H1 (cell line): ENCODE measurements around the gene TACC2. TPM values are rescaled to one million over a fixed set of nuclear protein-coding genes. Genes with fewer than 3 reads are reported as not detected.

Experiments
- CHD7 ChIP-seq: fragments of 300-600 bp; sonication (generic); IDR thresholded peaks from 2 replicates; pipeline ENCODE4 v1.7.1; 2012; ENCODE audit warnings: low read length, moderate library complexity, mild to moderate bottlenecking, inconsistent platforms; ENCODE audit not compliant: insufficient replicate concordance
- CTCF ChIP-seq, 3 experiments: IDR thresholded peaks; 1 replicate in 2 of 3; 2 replicates in 1 of 3; pipeline versions ENCODE4 v1.5.1 to v1.6.1; 2011; ENCODE audit warnings: low read length in 3 of 3, mild to moderate bottlenecking in 3 of 3, inconsistent platforms in 2 of 3, low read depth in 1 of 3, moderate library complexity in 1 of 3; ENCODE audit not compliant: insufficient read depth in 1 of 3; ENCODE audit errors: control extremely low read depth in 1 of 3
- EP300 ChIP-seq, 2 experiments: IDR thresholded peaks; 1 replicate in 1 of 2; 2 replicates in 1 of 2; pipeline ENCODE4 v1.6.1; 2011 to 2012; ENCODE audit warnings: low read depth in 2 of 2, low read length in 2 of 2, mild to moderate bottlenecking in 2 of 2, borderline replicate concordance in 1 of 2, inconsistent platforms in 1 of 2, moderate library complexity in 1 of 2
- FOSL1 ChIP-seq: IDR thresholded peaks from 2 replicates; pipeline ENCODE4 v1.6.1; 2011; ENCODE audit warnings: mild to moderate bottlenecking, low read depth, low read length, moderate library complexity; ENCODE audit not compliant: insufficient read depth
- KDM5A ChIP-seq: fragments of 200-600 bp; IDR thresholded peaks from 2 replicates; pipeline ENCODE4 v1.7.1; 2012; ENCODE audit warnings: mild to moderate bottlenecking, low read length, inconsistent platforms, mixed read lengths
- POLR2A ChIP-seq, 2 experiments: IDR thresholded peaks; 1 replicate in 1 of 2; 2 replicates in 1 of 2; pipeline ENCODE4 v1.6.1; 2011; ENCODE audit warnings: low read depth in 2 of 2, low read length in 2 of 2, mild to moderate bottlenecking in 2 of 2; ENCODE audit errors: control extremely low read depth in 1 of 2
- SAP30 ChIP-seq: fragments of 300-600 bp; sonication (generic); IDR thresholded peaks from 2 replicates; pipeline ENCODE4 v1.7.1; 2012; ENCODE audit warnings: low read length, moderate library complexity, mild to moderate bottlenecking, inconsistent platforms; ENCODE audit not compliant: insufficient read depth, insufficient replicate concordance
- SP2 ChIP-seq: IDR thresholded peaks from 2 replicates; pipeline ENCODE4 v1.6.1; 2012; ENCODE audit warnings: mild to moderate bottlenecking, low read length, inconsistent platforms
- SP4 ChIP-seq: IDR thresholded peaks from 2 replicates; pipeline ENCODE4 v1.6.1; 2012; ENCODE audit warnings: low read length, inconsistent platforms
- polyA plus RNA-seq, 7 experiments: library from polyadenylated mRNA; depleted of rRNA in 3 of 7; stranded (reverse) in 5 of 7; unstranded in 2 of 7; fragments of >200 nt in 5 of 7; fragments of 200-250 nt in 2 of 7; gene quantifications; 1 replicate in 5 of 7; 2 replicates in 1 of 7; 4 replicates in 1 of 7; pipeline versions ENCODE4 v1.2.1 to v1.2.3, GENCODE V29; 2011 to 2013; ENCODE audit warnings: missing spikeins in 2 of 7, mixed read lengths in 2 of 7
- total RNA-seq: library from RNA; stranded (reverse); fragmentation: NEBNext Ultra II Directional; extraction: Animal tissue kit (Norgen Biotek cat#: 25700); gene quantifications from 2 replicates; pipeline ENCODE4 v1.2.1, GENCODE V29; 2021

The TACC2 gene
- total and polyA plus RNA-seq, 2 of the 8 experiments (the other 6 are each of a cell fraction or from before 2014, with no cell fraction given): 21.2 to 46.6 TPM

DNA sequence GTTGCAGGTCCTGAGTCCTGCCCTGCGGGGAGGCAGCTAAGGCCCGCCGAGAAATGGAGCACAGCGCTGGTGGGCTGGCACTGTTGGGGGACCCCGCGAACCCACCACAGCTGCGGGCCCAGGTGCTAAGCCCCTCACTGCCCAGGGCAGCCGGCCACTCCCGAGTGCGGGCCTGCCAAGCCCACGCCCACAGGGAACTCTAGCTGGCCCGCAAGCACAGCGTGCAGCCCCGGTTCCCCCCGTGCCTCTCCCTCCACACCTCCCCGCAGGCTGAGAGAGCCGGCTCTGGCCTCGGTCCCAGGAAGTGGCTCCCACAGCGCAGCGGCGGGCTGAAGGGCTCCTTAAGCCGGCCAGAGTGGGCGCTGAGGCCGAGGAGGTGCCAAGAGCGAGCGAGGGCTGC, 10.5 kb upstream of the TACC2 start (continued):
- no peak for TF ChIP-seq CHD7
- TF ChIP-seq SP4: no peak
- TF ChIP-seq SP2: no peak
- TF ChIP-seq KDM5A: no peak
- no peak for TF ChIP-seq SAP30
- no peak for TF ChIP-seq FOSL1
- no peak for TF ChIP-seq POLR2A (IDR thresholded peaks at IDR 0.05; ENCODE audit: control extremely low read depth in 1 of 2, low read depth in 2 of 2, low read length in 2 of 2)
- TF ChIP-seq CTCF (IDR thresholded peaks at IDR 0.05; ENCODE audit: control extremely low read depth in 1 of 3, insufficient read depth in 1 of 3, low read depth in 1 of 3, low read length in 3 of 3): no peak
- no peak for TF ChIP-seq EP300 (IDR thresholded peaks at IDR 0.05; ENCODE audit: borderline replicate concordance in 1 of 2, low read depth in 2 of 2, low read length in 2 of 2)
